ENCODE data around the gene INTS1. TPM values are rescaled to one million over a fixed set of nuclear protein-coding genes. Genes with fewer than 3 reads are reported as not detected.

The INTS1 gene
- total RNA-seq, 1 experiment from 2014 or later: 122 TPM

GRCh38 chr7:1499367-1500029 lies 4.7 kb downstream of the INTS1 start:
- Histone ChIP-seq H3K4me3 (ENCODE audit: low read depth, low read length) (no peak overlapping the region), H3K9me3 (no peaks in the 10 kb centered on the region), H3K36me3 (ENCODE audit: control insufficient read depth, insufficient read depth, low read length) (peaks cover 5% of the 10 kb centered on the region), H3K4me1 (peaks cover 4% of the 10 kb centered on the region; the same call in 1 of the 2 replicates), H3K27me3 (replicated peaks; ENCODE audit: control insufficient read depth, insufficient read depth, low read length) (no peaks in the 10 kb centered on the region)
- intact Hi-C loops (cut with micrococcal nuclease; ENCODE audit: unreplicated experiment): no loop called here
- Mint-ChIP-seq H3K27me3 (ENCODE audit: insufficient read depth, unreplicated experiment) (no peaks in the 10 kb centered on the region), H3K27ac (ENCODE audit: unreplicated experiment) (no peak overlapping the region), H3K36me3 (ENCODE audit: insufficient read depth, unreplicated experiment) (peaks cover 58% of the 10 kb centered on the region), H3K4me3 (ENCODE audit: unreplicated experiment) (no peak overlapping the region), H3K9me3 (ENCODE audit: unreplicated experiment) (no peaks in the 10 kb centered on the region), H3K4me1 (ENCODE audit: low read depth, unreplicated experiment) (no peaks in the 10 kb centered on the region)
- ChIA-PET POLR2A (interaction anchor here (0.9 kb wide), 1 partner anchor 56 kb away, joined by 3 read pairs; no protein-coding TSS in a partner anchor), CTCF (no interaction called here)
- DNase-seq: no peak
- TF ChIP-seq CTCF (IDR thresholded peaks at IDR 0.05; ENCODE audit: insufficient read depth in 1 of 2, low read depth in 1 of 2, low read length in 1 of 2, severe bottlenecking in 1 of 2, unreplicated experiment in 1 of 2): no peak
- no TSS peak for BruUV-seq (replicated peaks)

GRCh38 chr7:1498370-1499305 lies 5.6 kb downstream of the INTS1 start:
- CTCF ChIA-PET: no interaction called here
- Mint-ChIP-seq H3K36me3 (ENCODE audit: insufficient read depth, unreplicated experiment) (peaks cover 59% of the 10 kb centered on the region), H3K9me3 (ENCODE audit: unreplicated experiment) (no peaks in the 10 kb centered on the region), H3K27me3 (ENCODE audit: insufficient read depth, unreplicated experiment) (no peaks in the 10 kb centered on the region), H3K4me1 (ENCODE audit: low read depth, unreplicated experiment) (no peaks in the 10 kb centered on the region), H3K4me3 (ENCODE audit: unreplicated experiment) (no peak overlapping the region), H3K27ac (ENCODE audit: unreplicated experiment) (no peak overlapping the region)
- TF ChIP-seq CTCF (IDR thresholded peaks at IDR 0.05; ENCODE audit: insufficient read depth in 1 of 2, low read depth in 1 of 2, low read length in 1 of 2, severe bottlenecking in 1 of 2, unreplicated experiment in 1 of 2): no peak
- Histone ChIP-seq H3K9me3 (no peaks in the 10 kb centered on the region), H3K27me3 (replicated peaks; ENCODE audit: control insufficient read depth, insufficient read depth, low read length) (no peaks in the 10 kb centered on the region), H3K4me3 (ENCODE audit: low read depth, low read length) (no peak overlapping the region), H3K36me3 (ENCODE audit: control insufficient read depth, insufficient read depth, low read length) (peaks cover 5% of the 10 kb centered on the region), H3K4me1 (peaks cover 4% of the 10 kb centered on the region; the same call in 1 of the 2 replicates)
- DNase-seq: no peak
- intact Hi-C loops (cut with micrococcal nuclease; ENCODE audit: unreplicated experiment): no loop called here
- POLR2A ChIA-PET: no interaction called here
- BruUV-seq (replicated peaks): no TSS peak

GRCh38 chr7:1497293-1497927 lies 6.8 kb downstream of the INTS1 start:
- DNase-seq: no peak
- CTCF ChIA-PET: no interaction called here
- no peaks in the 10 kb centered on the region for H3K27me3 Mint-ChIP-seq (ENCODE audit: insufficient read depth, unreplicated experiment)
- no peak for TF ChIP-seq CTCF (IDR thresholded peaks at IDR 0.05; ENCODE audit: insufficient read depth in 1 of 2, low read depth in 1 of 2, low read length in 1 of 2, severe bottlenecking in 1 of 2, unreplicated experiment in 1 of 2)
- H3K4me3 ChIP-seq (ENCODE audit: low read depth, low read length): no peak overlapping the region
- no peaks in the 10 kb centered on the region for H3K4me1 Mint-ChIP-seq (ENCODE audit: low read depth, unreplicated experiment)
- intact Hi-C loops (cut with micrococcal nuclease; ENCODE audit: unreplicated experiment): no loop called here
- H3K36me3 Mint-ChIP-seq (ENCODE audit: insufficient read depth, unreplicated experiment): peaks cover 61% of the 10 kb centered on the region
- no peaks in the 10 kb centered on the region for H3K27me3 ChIP-seq (replicated peaks; ENCODE audit: control insufficient read depth, insufficient read depth, low read length)
- no peaks in the 10 kb centered on the region for H3K4me1 ChIP-seq
- peaks cover 3% of the 10 kb centered on the region for H3K36me3 ChIP-seq (ENCODE audit: control insufficient read depth, insufficient read depth, low read length)
- no peak overlapping the region for H3K27ac Mint-ChIP-seq (ENCODE audit: unreplicated experiment)
- no TSS peak for BruUV-seq (replicated peaks)
- H3K4me3 Mint-ChIP-seq (ENCODE audit: unreplicated experiment): no peak overlapping the region
- no peaks in the 10 kb centered on the region for H3K9me3 Mint-ChIP-seq (ENCODE audit: unreplicated experiment)
- POLR2A ChIA-PET: no interaction called here
- no peaks in the 10 kb centered on the region for H3K9me3 ChIP-seq
